ENCODE measurements around the gene B3GALT6.

The B3GALT6 gene

GRCh38 chr1:1237874-1238701 lies 6.1 kb downstream of the B3GALT6 start:
- POLR2A ChIA-PET, result interaction anchor here (0.5 to 1.1 kb wide), 4 partner anchors 12 to 116 kb away, joined by 3 to 6 read pairs (median 4); no protein-coding TSS in a partner anchor
- 0 out of 2 replicates have a peak, but pooled peaks have one; percentile 49 for TF ChIP-seq HIC1 (tag by site-specific recombination; IDR thresholded peaks at IDR 0.05)
- no peak for TF ChIP-seq TRIM28 (IDR thresholded peaks at IDR 0.05; ENCODE audit: borderline replicate concordance, low read length)
- TF ChIP-seq ZNF639 (tag by site-specific recombination; IDR thresholded peaks at IDR 0.05), result no peak
- no peak for TF ChIP-seq ZNF768 (tag by site-specific recombination; IDR thresholded peaks at IDR 0.05)
- TF ChIP-seq ZNF112 (tag by site-specific recombination; IDR thresholded peaks at IDR 0.05), result no peak
- no peak for TF ChIP-seq ZNF202 (tag by site-specific recombination; IDR thresholded peaks at IDR 0.05; ENCODE audit: borderline replicate concordance)
- TF ChIP-seq ZNF791 (tag by site-specific recombination; IDR thresholded peaks at IDR 0.05), result no peak
- no peak for TF ChIP-seq ZNF426 (tag by site-specific recombination; IDR thresholded peaks at IDR 0.05)
- no peak for TF ChIP-seq ZNF610 (tag by site-specific recombination; IDR thresholded peaks at IDR 0.05; ENCODE audit: borderline replicate concordance)
- TF ChIP-seq ZNF624 (tag by site-specific recombination; IDR thresholded peaks at IDR 0.05), result no peak
- no peak for TF ChIP-seq ZSCAN30 (tag by site-specific recombination; IDR thresholded peaks at IDR 0.05)
- TF ChIP-seq ZNF23 (tag by site-specific recombination; IDR thresholded peaks at IDR 0.05; ENCODE audit: borderline replicate concordance), result no peak
- TF ChIP-seq REPIN1 (tag by site-specific recombination; IDR thresholded peaks at IDR 0.05; ENCODE audit: low read depth), result no peak
- no peak for TF ChIP-seq ZFP3 (tag by site-specific recombination; IDR thresholded peaks at IDR 0.05; ENCODE audit: low read depth)
- no peak for TF ChIP-seq ZNF561 (tag by site-specific recombination; IDR thresholded peaks at IDR 0.05; ENCODE audit: borderline replicate concordance)
- TF ChIP-seq GLIS2 (tag by site-specific recombination; IDR thresholded peaks at IDR 0.05), result peak; percentile 45; the same call in 1 of the 2 replicates
- TF ChIP-seq ZSCAN23 (tag by site-specific recombination; IDR thresholded peaks at IDR 0.05), result no peak
- peak; percentile 78 for TF ChIP-seq ZFHX2 (tag by site-specific recombination; conservative IDR thresholded peaks at IDR 0.05)
- no peak for TF ChIP-seq ZNF488 (tag by site-specific recombination; IDR thresholded peaks at IDR 0.05)
- no peak for TF ChIP-seq BCL11A (tag by site-specific recombination; IDR thresholded peaks at IDR 0.05; ENCODE audit: low read depth)
- TF ChIP-seq GLIS1 (tag by site-specific recombination; IDR thresholded peaks at IDR 0.05), result no peak
- TF ChIP-seq ZNF394 (tag by site-specific recombination; IDR thresholded peaks at IDR 0.05; ENCODE audit: borderline replicate concordance), result no peak
- no peak for TF ChIP-seq GLI4 (tag by site-specific recombination; IDR thresholded peaks at IDR 0.05)
- TF ChIP-seq ZNF146 (tag by site-specific recombination; IDR thresholded peaks at IDR 0.05), result no peak
- no peak for TF ChIP-seq ZNF280D (tag by site-specific recombination; IDR thresholded peaks at IDR 0.05)
- no peak for TF ChIP-seq ZNF350 (tag by site-specific recombination; IDR thresholded peaks at IDR 0.05)
- TF ChIP-seq ZNF274 (IDR thresholded peaks at IDR 0.05; ENCODE audit: low read length), result no peak
- no peak for TF ChIP-seq ZNF274 (tag by site-specific recombination; IDR thresholded peaks at IDR 0.05; ENCODE audit: borderline replicate concordance)
- TF ChIP-seq ZNF510 (tag by site-specific recombination; IDR thresholded peaks at IDR 0.05; ENCODE audit: insufficient replicate concordance), result no peak

More at GRCh38 chr1:1237874-1238701, 6.1 kb downstream of the B3GALT6 start:
- Histone ChIP-seq H3K27ac (ENCODE audit: extremely low read depth, low read depth, low read length) (no peak overlapping the region; the same call in 1 of the 2 replicates), H3K9me3 (ENCODE audit: control insufficient read depth, insufficient read depth, low read depth, low read length) (no peaks in the 10 kb centered on the region), H3K4me3 (ENCODE audit: low read depth, low read length) (no peak overlapping the region), H3K4me1 (ENCODE audit: control insufficient read depth, insufficient read depth, low read length) (no peaks in the 10 kb centered on the region; the same call in 1 of the 2 replicates), H3K36me3 (ENCODE audit: control insufficient read depth in 2 of 2, insufficient read depth in 1 of 2, low read length in 2 of 2) (peaks cover 0 to 10% of the 10 kb centered on the region in 2 experiments; a peak in 1 of 3 replicates)
- CTCF ChIA-PET, result interaction anchor here (1.2 to 3.2 kb wide), 2 partner anchors 116 to 254 kb away, joined by 3 to 13 read pairs; no protein-coding TSS in a partner anchor
